HS-27A (cell line): ENCODE data around the gene ZNF280B.
"Not testable (repeated sequence)": the region's sequence is repeated elsewhere in the genome, so short reads cannot be mapped to it uniquely, and the experiment has no call there.

ENCODE experiments used
- DNase-seq: peaks from one replicate; pipeline ENCODE4 v3.0.0-alpha.2; 2012; ENCODE audit warnings: low read depth, missing footprints

ZNF280B gene

GRCh38 chr22:22464541-22465054 lies 43.9 kb downstream of the ZNF280B start:
- DNase-seq, result no peak

GRCh38 chr22:22463855-22464540 lies 44.5 kb downstream of the ZNF280B start:
- DNase-seq, result peak; percentile 26

- DNase-seq, result no peak
These were observed 45.6 kb downstream of the ZNF280B start for GRCh38 chr22:22462813-22463567.

- DNase-seq, result no peak
These were observed 47.0 kb downstream of the ZNF280B start for GRCh38 chr22:22461583-22461982.

GRCh38 chr22:22461111-22461510 lies 47.4 kb downstream of the ZNF280B start:
- DNase-seq, result no peak

GRCh38 chr22:22460635-22461034 lies 47.9 kb downstream of the ZNF280B start:
- no peak for DNase-seq

GRCh38 chr22:22460060-22460459 lies 48.5 kb downstream of the ZNF280B start:
- DNase-seq, result no peak

- DNase-seq, result no peak
These were observed 49.5 kb downstream of the ZNF280B start for GRCh38 chr22:22458896-22459588.

GRCh38 chr22:22458387-22458786 lies 50.2 kb downstream of the ZNF280B start:
- DNase-seq, result no peak

- no peak for DNase-seq
These were observed 53.5 kb downstream of the ZNF280B start for GRCh38 chr22:22454997-22455396.

- no peak for DNase-seq
These were observed 55.4 kb downstream of the ZNF280B start for GRCh38 chr22:22452996-22453686.

- no peak for DNase-seq
These were observed 56.3 kb downstream of the ZNF280B start for GRCh38 chr22:22452211-22452610.

GRCh38 chr22:22450343-22450839 lies 58.2 kb downstream of the ZNF280B start:
- no peak for DNase-seq

GRCh38 chr22:22449819-22450218 lies 58.7 kb downstream of the ZNF280B start:
- no peak for DNase-seq

GRCh38 chr22:22446517-22446916 lies 62.0 kb downstream of the ZNF280B start:
- no peak for DNase-seq

GRCh38 chr22:22444007-22444589 lies 64.4 kb downstream of the ZNF280B start:
- DNase-seq, result not testable (repeated sequence)

- DNase-seq, result no peak
These were observed 65.4 kb downstream of the ZNF280B start for GRCh38 chr22:22442928-22443709.

GRCh38 chr22:22441626-22442025 lies 66.9 kb downstream of the ZNF280B start:
- not testable (repeated sequence) for DNase-seq

- DNase-seq, result no peak
These were observed 68.4 kb downstream of the ZNF280B start for GRCh38 chr22:22440188-22440587.
